NCI-H2196 treated with DMSO at 0.1 percent for 48 hours (cell line): Measurements from ENCODE around the gene HLA-DPA1.
"Not testable (repeated sequence)": the region's sequence is repeated elsewhere in the genome, so short reads cannot be mapped to it uniquely, and the experiment has no call there.

ENCODE experiments used
- DNase-seq: peaks from one replicate; lab custom pipeline; 2025; ENCODE audit not compliant: unreplicated experiment; lab: John Stamatoyannopoulos, UW

HLA-DPA1 gene

GRCh38 chr6:33073431-33073871 is at the start of gene HLA-DPA1:
HLA-DPA1 (minus strand) TSS chr6:33073649.
- no peak for DNase-seq

- no peak for DNase-seq
Observed at GRCh38 chr6:33123181-33123580, 49.7 kb upstream of the HLA-DPA1 start.

- DNase-seq: no peak
Observed at GRCh38 chr6:33120001-33120400, 46.6 kb upstream of the HLA-DPA1 start.

DNA sequence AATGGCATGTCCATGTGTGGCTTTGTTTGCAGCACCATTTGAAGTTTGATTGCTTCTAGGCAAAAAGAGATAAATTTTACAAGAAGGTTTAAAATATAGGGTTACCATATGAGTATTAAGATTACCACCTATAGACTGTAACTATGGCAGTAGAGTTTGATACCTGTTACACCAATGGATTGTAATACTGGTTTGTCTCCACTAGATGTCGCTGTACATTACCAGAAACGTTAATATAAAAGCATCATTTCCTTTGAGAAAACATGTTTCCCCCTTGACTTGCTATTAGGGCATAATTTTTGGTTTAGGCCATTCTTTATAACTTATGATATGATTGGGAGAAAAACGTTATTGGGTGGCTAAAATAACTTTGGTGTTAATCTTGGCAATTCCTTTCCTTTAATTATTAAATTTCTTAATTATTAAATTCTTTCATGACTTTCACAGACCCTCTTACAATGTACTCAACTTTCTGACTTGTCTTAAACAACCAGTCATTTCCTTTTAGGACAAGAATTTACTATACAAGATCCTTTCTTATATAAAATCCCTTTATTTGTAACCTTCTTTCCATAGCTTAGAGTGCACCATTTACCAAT is 45.2 kb upstream of the HLA-DPA1 start:
- DNase-seq: peak; percentile 18

DNA sequence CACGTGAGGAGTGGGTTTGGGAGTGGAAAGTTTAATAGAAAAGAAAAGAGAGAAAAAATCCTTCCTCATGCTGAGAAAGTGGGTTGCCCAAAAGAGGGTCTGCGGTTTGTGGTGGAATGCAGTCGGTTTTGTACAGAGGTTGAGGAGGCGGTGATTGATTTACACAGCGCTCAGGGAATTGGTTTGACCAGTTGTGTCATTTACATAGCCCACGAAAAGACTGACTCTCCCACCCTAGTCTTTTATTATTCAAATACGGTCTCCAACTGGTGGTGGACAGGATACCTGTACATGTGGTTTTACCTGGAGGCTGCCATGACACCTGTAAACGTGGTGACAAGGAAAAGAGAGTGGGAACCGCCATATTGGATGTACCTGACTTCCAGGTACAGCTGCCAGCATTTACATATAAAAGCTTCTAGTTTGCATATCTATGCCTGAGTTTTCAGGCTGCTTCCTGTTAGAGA is 44.4 kb upstream of the HLA-DPA1 start:
- DNase-seq: no peak

GRCh38 chr6:33116841-33117711 is 43.6 kb upstream of the HLA-DPA1 start:
- DNase-seq: no peak

- DNase-seq: no peak
Observed at GRCh38 chr6:33116417-33116816, 43.0 kb upstream of the HLA-DPA1 start.

DNA sequence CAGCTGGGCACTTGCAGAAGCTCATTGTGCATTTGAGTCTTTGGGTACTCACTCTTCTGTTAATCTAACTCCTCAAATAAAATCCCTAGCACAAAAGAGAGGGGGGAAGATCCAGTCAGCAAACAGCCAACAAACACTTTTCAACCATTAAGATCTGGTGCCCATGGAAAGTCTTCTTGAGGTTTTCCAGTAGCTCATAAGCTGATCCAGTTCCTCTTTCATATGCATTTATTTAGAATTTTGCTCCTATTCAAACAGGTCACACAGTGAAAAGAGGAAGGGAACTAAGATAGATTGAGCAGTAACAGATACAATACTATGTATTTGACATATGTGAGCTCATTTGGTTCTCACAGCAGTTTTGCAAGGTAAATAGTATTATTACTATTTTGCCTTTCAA is 41.0 kb upstream of the HLA-DPA1 start:
- DNase-seq: no peak

GRCh38 chr6:33113755-33114154 is 40.3 kb upstream of the HLA-DPA1 start:
- DNase-seq: no peak

DNA sequence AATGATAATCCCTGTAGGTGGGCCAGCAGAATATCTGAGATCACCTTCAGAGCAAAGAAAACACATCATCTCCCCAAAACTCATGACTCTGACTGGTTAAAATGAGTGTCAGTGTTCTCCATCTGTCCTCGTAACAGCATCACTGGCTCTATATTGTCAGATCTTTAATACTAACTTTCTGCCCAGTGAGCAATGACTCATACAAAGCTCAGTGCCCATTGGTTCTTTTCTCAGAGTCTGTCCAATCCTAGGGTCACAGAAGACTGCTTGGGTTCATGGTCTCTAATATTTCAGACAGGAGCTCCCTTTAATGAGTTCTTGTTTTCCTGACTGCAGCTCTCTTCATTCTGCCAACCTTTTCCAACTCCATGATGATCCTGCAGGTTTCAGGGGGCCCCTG is 38.7 kb upstream of the HLA-DPA1 start:
- no peak for DNase-seq

- no peak for DNase-seq
Observed at GRCh38 chr6:33108307-33108706, 34.9 kb upstream of the HLA-DPA1 start.

- DNase-seq: no peak
Observed at GRCh38 chr6:33107641-33108040, 34.2 kb upstream of the HLA-DPA1 start.

- no peak for DNase-seq
Observed at GRCh38 chr6:33105916-33106871, 32.7 kb upstream of the HLA-DPA1 start.

GRCh38 chr6:33105386-33105785 is 31.9 kb upstream of the HLA-DPA1 start:
- no peak for DNase-seq

GRCh38 chr6:33104887-33105286 is 31.4 kb upstream of the HLA-DPA1 start:
- no peak for DNase-seq

GRCh38 chr6:33103776-33104175 is 30.3 kb upstream of the HLA-DPA1 start:
- DNase-seq: no peak

DNA sequence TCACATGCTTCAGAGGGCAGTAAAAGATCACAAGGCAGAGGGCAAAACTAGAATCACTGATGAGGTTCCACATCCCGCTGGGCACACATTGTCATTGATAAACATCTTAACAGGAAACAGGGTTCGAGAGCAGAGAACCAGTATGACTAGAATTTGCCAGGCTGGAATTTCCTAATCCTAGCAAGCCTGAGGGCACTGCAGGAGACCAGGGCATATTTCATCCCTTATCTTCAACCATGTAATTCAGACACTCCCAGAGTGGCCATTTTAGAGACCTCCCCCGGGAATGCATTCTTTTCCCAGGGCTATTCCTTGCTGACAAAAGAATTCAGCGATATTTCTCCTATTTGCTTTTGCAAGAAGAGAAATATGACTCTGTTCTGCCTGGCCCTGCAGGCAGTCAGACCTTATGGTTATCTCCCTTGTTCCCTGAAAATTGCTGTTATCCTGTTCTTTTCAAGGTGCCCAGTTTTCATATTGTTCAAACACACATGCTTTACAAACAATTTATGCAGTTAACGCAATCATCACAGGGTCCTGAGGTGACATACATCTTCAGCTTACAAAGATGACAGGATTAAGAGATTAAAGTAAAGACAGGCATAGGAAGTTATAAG is 27.8 kb upstream of the HLA-DPA1 start:
- not testable (repeated sequence) for DNase-seq

DNA sequence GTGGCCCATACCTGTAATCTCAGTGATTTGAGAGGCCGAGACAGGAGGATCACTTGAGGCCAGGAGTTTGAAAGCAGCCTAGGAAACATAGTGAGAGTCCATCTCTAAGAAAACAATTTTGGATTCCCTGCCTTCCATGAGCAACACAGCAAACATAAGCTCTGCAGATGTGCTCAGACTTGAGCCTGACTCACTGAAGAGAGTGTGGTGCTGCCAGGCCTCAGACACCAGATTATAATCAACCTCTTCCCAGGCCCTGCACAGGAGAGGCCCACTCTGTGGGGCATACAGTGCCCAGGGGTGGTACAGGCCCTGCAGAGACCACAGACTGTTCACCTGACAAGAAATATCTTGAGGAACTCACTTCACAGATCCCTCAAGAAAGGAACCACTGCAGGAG is 22.2 kb upstream of the HLA-DPA1 start:
- no peak for DNase-seq

DNA sequence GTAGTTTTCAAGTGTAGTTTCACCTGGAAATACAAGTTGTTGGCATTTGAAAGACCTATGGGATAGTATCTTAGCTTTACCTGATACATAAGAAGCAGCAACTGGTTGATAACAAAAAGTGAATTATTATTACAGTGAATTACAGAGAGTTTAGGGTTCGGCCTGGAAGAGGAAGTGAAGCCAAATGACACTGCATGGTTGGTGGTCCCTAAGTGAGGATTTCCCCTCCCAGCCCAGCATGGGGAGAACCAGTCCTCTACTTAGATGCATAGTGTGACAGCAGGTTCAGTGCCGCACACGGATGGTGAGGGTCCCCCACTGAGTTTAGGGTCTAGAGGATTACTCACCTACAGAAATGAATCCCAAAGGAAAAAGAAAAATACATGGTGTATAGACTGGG is 20.4 kb upstream of the HLA-DPA1 start:
- DNase-seq: no peak

DNA sequence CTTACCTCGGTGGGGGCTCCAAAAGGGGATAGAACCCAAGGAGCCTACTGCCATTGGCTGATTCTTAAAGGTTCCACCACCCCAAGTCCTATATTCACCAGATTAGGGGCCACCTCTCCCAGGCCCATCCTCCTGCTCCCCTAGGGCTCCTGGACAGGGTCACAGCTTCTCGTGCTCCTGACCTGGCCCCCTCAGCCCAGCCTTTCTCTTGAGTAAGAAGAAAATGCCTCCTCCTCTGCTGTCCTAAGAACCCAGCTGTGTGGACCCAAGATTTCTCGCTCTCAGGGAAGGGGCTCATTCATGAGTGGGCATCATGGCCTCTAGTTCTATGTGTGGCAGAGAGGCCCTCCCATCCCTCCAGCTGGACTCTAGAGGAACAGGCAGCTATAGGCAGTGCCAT is 18.9 kb upstream of the HLA-DPA1 start:
- no peak for DNase-seq

DNA sequence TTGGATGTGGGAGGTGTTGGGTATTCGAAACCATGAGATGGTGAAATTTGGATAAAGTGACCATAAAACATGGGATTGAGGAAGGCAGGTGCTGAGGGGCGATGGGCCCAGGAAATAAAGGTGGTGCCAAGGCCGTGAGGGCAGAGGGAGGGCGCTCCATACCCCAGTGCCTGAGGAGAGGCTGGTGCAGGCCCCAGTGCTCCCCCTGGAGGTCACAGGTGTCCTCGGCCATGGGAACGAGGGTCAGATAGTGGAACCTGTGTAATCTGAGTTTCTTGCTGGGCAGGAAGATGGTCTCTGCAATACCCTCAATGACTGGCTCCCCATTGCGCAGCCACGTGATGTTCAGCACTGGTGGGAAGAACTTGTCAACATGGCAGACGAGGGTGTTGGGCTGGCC is 18.5 kb upstream of the HLA-DPA1 start:
- no peak for DNase-seq
